ENCODE measurements around the gene PCK2.

- TF ChIP-seq CTCF (IDR thresholded peaks at IDR 0.05) = no peak
- no peak for TF ChIP-seq POLR2A (IDR thresholded peaks at IDR 0.05; ENCODE audit: low read depth)
- TF ChIP-seq POLR2AphosphoS5 (IDR thresholded peaks at IDR 0.05) = no peak
- TF ChIP-seq EP300 (IDR thresholded peaks at IDR 0.05) = no peak
Measured at GRCh38 chr14:24144451-24144850, 50.3 kb downstream of the PCK2 start.
